K562 (cell line): ENCODE measurements around the gene GLI1.

Experiments used
- NFATC3 ChIP-seq: fragments of 450-650 bp; IDR thresholded peaks from 2 replicates; pipeline ENCODE4 v1.6.1; 2017; ENCODE audit warnings: mild to moderate bottlenecking
- NFRKB ChIP-seq: fragments of 450-650 bp; IDR thresholded peaks from 2 replicates; pipeline ENCODE4 v1.6.1; 2016; ENCODE audit warnings: low read depth
- NFYB ChIP-seq: IDR thresholded peaks from 2 replicates; pipeline ENCODE4 v1.6.1; 2011; ENCODE audit warnings: mild to moderate bottlenecking, moderate library complexity; ENCODE audit not compliant: insufficient read length; ENCODE audit errors: extremely low read depth
- POLR2A ChIP-seq: fragments of 450-650 bp; conservative IDR thresholded peaks from 2 replicates; pipeline ENCODE4 v1.6.1; 2016
- ZNF232 ChIP-seq: sonication (generic); formaldehyde crosslinking; IDR thresholded peaks from 2 replicates; pipeline ENCODE4 v1.8.0; 2022; ENCODE audit warnings: mild to moderate bottlenecking, missing genetic modification reagents
- ZNF24 ChIP-seq: fragments of 450-650 bp; IDR thresholded peaks from 2 replicates; pipeline ENCODE4 v1.6.1; 2016
- ZNF785 ChIP-seq: fragments of 250-450 bp; sonication (Bioruptor Pico); IDR thresholded peaks from 2 replicates; pipeline ENCODE4 v1.4.0; 2020; ENCODE audit warnings: mild to moderate bottlenecking
- TF ChIP-seq, protein P1 (sequence below): fragments of 450-650 bp; formaldehyde crosslinking; IDR thresholded peaks from 2 replicates; pipeline ENCODE4 v1.4.0; 2020; ENCODE audit warnings: mild to moderate bottlenecking, mixed read lengths
- TF ChIP-seq, protein P2 (sequence below), 3 experiments: IDR thresholded peaks in 2 of 3; conservative IDR thresholded peaks in 1 of 3; 2 replicates each; pipeline ENCODE4 v1.5.1; 2011 to 2012; ENCODE audit warnings: low read length in 3 of 3, mild to moderate bottlenecking in 3 of 3, control low read depth in 2 of 3, improper control_type of control experiment in 1 of 3, inconsistent platforms in 1 of 3, low read depth in 1 of 3, mixed read lengths in 1 of 3, moderate library complexity in 1 of 3; ENCODE audit not compliant: insufficient read depth in 2 of 3
- TF ChIP-seq, protein P3 (sequence below): fragments of 450-650 bp; IDR thresholded peaks from 2 replicates; pipeline ENCODE4 v1.7.0; 2016; ENCODE audit warnings: borderline replicate concordance
- TF ChIP-seq, protein P4 (sequence below): fragments of 450-650 bp; formaldehyde crosslinking; IDR thresholded peaks from 2 replicates; pipeline ENCODE4 v1.4.0; 2020; ENCODE audit warnings: mild to moderate bottlenecking, moderate library complexity
- TF ChIP-seq, protein P5 (sequence below): sonication (generic); formaldehyde crosslinking; IDR thresholded peaks from 2 replicates; pipeline ENCODE4 v1.9.0; 2022; ENCODE audit warnings: mild to moderate bottlenecking, missing genetic modification reagents

- TF ChIP-seq NFRKB (no peak), ZNF785 (no peak), ZNF24 (no peak), ZNF232 (CRISPR knock-in tag) (no peak), NFATC3 (no peak), POLR2A (no peak), NFYB (no peak)
- TF ChIP-seq, protein P1, sequence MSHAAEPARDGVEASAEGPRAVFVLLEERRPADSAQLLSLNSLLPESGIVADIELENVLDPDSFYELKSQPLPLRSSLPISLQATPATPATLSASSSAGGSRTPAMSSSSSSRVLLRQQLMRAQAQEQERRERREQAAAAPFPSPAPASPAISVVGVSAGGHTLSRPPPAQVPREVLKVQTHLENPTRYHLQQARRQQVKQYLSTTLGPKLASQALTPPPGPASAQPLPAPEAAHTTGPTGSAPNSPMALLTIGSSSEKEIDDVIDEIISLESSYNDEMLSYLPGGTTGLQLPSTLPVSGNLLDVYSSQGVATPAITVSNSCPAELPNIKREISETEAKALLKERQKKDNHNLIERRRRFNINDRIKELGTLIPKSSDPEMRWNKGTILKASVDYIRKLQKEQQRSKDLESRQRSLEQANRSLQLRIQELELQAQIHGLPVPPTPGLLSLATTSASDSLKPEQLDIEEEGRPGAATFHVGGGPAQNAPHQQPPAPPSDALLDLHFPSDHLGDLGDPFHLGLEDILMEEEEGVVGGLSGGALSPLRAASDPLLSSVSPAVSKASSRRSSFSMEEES (CRISPR knock-in tag): no peak
- TF ChIP-seq, protein P2, sequence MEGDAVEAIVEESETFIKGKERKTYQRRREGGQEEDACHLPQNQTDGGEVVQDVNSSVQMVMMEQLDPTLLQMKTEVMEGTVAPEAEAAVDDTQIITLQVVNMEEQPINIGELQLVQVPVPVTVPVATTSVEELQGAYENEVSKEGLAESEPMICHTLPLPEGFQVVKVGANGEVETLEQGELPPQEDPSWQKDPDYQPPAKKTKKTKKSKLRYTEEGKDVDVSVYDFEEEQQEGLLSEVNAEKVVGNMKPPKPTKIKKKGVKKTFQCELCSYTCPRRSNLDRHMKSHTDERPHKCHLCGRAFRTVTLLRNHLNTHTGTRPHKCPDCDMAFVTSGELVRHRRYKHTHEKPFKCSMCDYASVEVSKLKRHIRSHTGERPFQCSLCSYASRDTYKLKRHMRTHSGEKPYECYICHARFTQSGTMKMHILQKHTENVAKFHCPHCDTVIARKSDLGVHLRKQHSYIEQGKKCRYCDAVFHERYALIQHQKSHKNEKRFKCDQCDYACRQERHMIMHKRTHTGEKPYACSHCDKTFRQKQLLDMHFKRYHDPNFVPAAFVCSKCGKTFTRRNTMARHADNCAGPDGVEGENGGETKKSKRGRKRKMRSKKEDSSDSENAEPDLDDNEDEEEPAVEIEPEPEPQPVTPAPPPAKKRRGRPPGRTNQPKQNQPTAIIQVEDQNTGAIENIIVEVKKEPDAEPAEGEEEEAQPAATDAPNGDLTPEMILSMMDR (IDR thresholded peaks at IDR 0.05 in 2 of 3, conservative IDR thresholded peaks at IDR 0.05 in 1 of 3; ENCODE audit: insufficient read depth in 2 of 3, low read depth in 1 of 3, low read length in 3 of 3): no peak; a peak in 1 of 6 replicates
- TF ChIP-seq, protein P3, sequence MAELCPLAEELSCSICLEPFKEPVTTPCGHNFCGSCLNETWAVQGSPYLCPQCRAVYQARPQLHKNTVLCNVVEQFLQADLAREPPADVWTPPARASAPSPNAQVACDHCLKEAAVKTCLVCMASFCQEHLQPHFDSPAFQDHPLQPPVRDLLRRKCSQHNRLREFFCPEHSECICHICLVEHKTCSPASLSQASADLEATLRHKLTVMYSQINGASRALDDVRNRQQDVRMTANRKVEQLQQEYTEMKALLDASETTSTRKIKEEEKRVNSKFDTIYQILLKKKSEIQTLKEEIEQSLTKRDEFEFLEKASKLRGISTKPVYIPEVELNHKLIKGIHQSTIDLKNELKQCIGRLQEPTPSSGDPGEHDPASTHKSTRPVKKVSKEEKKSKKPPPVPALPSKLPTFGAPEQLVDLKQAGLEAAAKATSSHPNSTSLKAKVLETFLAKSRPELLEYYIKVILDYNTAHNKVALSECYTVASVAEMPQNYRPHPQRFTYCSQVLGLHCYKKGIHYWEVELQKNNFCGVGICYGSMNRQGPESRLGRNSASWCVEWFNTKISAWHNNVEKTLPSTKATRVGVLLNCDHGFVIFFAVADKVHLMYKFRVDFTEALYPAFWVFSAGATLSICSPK: no peak
- TF ChIP-seq, protein P4, sequence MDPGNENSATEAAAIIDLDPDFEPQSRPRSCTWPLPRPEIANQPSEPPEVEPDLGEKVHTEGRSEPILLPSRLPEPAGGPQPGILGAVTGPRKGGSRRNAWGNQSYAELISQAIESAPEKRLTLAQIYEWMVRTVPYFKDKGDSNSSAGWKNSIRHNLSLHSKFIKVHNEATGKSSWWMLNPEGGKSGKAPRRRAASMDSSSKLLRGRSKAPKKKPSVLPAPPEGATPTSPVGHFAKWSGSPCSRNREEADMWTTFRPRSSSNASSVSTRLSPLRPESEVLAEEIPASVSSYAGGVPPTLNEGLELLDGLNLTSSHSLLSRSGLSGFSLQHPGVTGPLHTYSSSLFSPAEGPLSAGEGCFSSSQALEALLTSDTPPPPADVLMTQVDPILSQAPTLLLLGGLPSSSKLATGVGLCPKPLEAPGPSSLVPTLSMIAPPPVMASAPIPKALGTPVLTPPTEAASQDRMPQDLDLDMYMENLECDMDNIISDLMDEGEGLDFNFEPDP (CRISPR knock-in tag): no peak
- TF ChIP-seq, protein P5, sequence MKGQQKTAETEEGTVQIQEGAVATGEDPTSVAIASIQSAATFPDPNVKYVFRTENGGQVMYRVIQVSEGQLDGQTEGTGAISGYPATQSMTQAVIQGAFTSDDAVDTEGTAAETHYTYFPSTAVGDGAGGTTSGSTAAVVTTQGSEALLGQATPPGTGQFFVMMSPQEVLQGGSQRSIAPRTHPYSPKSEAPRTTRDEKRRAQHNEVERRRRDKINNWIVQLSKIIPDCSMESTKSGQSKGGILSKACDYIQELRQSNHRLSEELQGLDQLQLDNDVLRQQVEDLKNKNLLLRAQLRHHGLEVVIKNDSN: no peak
These were observed 3.3 kb downstream of the GLI1 start for GRCh38 chr12:57462912-57463253.
